GM18508 (cell line): ENCODE measurements around the gene ARFGAP1.

ENCODE experiments used
- ATAC-seq: cut with Tn5 transposase; IDR thresholded peaks from one replicate; pipeline ENCODE4 v1.9.1; 2021; ENCODE audit warnings: moderate number of reproducible peaks; ENCODE audit not compliant: insufficient read depth, unreplicated experiment

The ARFGAP1 gene

DNA sequence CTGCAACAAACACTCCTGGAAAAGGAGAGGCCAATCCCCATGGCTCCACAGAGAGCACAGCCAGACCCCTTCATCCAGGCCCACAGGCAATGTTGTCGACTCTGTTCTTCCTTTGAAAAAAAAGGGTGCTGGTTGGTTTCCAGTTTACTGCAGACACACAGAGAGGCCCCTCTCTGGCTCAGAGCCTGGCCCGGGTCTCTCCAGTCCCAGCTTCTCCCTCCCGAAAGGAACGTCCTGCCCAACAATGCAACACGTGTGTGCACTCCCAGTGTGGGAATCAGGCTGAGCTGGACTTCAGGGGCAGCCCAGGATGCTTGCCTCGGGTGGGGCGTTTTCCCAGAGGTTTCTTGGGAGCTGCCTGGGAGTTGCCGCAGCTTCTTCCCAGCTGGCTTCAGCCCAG lies 13.8 kb upstream of the ARFGAP1 start:
- ATAC-seq, result no peak

DNA sequence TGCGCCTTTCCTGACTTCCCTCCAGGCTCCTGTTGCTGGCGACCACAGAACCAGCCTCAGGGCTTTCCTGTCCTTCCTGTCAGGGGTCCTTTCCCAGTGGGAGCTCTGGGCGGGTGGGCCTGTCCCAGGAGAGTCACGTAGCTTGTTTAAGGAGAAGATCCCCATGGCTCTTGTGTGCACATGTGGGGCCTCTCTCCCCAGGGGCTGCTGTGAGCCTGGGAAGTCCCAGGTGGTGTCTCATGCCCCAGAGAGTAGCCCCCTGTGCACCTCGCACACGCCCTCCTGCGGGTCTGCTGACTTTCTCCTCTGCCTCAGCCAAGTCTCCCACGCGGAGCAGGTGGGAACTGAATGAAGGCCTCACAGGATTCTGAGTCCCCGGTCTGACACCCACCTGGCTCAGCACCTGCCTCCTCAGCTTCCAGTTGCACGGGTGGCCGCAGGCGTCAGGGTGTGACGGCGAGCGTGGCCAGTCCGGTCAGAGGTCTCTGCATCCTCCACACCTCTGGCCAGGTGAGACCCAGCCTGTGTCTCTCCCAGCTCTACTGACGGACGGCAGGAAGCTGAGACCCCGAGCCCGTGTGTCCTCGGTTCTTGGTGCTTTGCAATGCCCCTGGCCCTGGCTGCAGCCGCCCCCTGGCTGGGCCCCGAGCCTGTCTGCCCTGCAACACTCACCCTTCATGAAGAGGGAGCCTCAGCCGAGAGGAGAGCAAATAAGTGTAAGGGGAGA lies 12.7 kb upstream of the ARFGAP1 start:
- no peak for ATAC-seq

DNA sequence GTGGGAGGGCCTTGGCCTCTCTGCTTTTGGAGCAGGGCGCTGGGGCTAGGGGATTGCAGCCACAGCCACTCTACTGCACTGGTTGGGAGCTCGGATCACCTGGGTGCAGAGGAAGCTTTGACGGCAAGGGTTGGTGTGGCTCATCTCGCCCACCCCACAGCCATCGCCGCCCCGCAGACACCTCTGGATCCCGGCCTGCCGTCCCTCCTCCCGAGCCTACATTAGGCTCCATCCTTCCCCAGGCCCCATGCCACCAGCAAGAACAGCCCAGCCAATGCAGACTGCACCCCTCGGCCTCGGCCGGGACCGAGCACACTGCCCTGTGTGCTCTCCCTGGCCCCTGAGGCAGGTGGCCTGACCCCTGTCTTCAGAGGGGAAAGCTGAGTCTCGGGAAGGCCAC lies 12.1 kb upstream of the ARFGAP1 start:
- ATAC-seq, result no peak

DNA sequence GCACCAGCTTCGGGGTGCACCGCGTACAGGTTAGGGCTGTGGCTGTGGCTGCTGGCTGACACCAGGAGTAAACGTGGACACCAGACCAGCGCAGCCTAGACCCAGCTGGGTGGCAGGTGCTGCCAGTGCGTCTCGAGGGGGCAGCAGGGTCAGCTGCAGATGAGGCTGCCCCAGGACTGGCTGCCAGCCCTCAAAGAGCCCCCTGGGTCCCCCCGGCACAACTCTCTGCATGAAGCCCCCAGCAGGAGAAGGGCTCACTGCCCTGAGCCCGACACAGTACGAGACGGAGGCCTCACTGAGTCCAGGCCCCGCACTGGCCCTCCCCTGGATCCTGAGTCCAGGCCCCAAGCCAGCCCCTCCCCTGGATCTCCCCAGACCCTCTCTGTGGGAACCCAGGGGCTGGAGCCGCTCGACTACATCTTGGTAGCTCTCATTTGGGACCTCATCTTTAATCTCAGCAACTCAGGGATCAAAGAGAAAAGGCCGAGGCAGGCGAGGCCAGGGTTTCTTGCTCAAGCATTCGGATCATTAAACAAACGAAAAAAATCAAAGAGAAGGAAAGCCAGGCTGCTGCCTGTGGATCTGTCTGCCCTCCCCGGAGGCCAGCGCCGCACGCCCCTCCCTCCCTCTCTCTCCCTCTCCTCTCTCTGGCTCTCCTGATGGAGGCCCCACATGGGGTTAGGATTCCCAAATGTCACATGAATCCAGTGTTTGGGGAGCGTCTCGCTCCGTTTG lies 11.4 kb upstream of the ARFGAP1 start:
- ATAC-seq, result no peak

DNA sequence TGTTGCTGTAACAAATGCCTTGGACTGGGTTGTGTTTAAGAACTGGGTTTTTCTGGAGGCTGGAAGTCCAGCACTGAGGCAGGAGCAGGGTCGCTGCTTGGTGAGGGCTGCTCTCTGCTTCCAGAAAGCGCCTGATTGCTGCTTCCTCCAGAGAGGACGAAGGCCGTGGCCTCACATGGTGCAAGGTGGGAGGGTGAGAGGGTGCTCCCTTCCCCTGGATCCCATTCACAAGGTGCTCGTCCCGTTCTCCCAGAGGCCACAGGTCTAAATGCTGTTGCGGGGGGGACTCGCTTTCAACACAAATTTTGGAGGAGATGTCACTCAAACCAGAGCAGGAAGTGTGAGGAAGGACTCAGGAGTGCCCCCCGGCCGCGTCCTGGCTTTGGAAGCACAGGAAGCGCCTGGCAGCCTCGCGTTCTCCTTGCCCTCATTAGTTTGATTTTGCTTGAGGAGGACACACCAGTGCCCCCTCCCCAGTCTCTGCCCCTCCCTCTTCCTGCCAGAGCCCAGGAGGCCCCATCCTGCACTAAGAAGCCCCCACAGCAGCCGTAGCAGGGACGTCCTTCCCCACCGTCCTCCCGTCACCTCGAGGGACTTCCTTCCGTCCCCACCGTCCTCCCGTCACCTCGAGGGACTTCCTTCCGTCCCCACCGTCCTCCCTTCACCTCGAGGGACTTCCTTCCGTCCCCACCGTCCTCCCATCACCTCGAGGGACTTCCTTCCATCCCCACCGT lies 10.7 kb upstream of the ARFGAP1 start:
- ATAC-seq, result no peak

DNA sequence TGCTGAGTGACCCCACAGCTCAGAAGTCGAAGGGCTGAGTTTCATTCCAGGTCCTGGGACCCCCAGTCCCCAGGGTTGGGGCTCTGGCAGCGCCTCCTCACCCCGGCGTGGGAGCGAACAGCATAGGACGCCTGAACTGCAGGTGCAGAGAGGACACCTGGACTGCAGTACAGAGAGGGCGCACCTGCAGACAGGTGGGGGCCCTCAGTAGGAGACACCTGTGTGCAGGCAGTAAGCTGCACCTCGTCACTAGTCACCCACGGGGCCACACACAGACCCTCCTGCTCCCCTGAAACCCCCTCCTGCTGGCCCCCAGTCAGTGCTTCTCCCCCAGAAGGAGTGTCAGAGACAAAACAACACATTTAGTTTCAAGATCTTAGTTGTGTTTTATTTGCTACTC lies 9.8 kb upstream of the ARFGAP1 start:
- ATAC-seq, result no peak

DNA sequence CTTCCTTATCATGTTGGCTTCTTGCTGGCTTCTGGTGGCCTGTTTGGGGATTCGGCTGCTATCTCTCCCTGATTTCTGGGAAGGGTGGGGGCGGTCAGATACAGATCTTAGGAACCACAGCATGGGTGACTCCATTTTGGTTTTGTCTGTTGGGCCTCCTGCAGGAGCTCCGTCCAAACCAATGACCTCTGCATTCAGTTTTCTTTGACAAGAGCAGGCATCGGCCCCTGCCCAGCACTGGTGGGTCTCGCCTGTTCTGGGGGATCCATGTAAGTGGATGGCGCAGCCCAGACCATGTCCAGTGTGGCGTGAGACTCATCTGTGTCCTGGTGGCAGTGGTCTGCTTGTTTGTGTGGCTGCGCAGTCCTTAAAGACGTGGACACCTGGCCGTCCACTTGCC lies 8.6 kb upstream of the ARFGAP1 start:
- no peak for ATAC-seq

DNA sequence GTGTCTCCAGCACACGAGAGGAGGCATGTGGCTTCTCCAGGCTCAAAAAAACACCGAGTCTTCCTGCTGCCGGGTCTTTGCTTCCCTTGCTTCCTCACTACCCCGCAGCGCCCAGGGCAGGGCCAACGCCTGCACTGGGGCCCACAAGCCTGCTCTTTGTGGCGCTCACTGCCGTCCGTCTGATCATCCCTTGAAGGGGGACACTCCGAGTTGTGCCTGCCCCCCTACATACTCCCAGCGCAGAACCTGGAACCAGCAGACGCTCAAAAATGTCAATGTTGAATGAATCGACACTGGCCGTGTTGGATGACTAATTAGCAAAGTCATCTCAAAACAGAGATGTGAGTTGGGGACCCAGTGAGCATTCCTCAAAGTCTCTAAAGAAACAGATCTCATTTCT lies 8.1 kb upstream of the ARFGAP1 start:
- ATAC-seq, result no peak

DNA sequence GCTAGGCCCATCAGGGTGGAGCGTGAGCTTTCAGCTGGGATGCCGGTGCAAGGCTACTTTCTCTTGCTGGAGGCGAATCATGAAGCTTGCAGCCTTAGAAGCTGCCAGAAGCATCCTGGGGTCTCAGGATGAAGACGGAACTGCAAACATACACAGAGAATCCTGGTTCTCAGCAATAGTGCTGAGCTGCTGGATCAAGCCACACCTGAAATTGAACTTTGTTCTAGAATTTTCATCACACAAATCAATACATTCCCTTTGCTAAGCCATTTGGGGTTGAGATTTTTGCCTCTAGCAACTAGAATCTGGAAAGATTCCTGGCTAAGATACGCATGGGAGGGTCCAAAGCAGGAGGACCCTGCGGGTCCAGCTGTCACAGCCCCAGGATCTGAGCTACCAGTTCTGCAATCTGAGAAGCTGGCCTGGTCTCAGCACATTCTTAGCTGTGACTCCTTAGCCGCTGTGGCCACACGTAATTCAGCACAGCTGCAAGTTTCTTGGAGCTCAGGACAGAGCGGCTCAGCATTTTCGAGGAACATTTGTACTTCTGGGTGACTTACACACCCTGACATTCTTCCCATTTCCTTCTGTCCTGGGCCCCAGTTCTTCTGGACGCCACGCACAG lies 6.6 kb upstream of the ARFGAP1 start:
- no peak for ATAC-seq

DNA sequence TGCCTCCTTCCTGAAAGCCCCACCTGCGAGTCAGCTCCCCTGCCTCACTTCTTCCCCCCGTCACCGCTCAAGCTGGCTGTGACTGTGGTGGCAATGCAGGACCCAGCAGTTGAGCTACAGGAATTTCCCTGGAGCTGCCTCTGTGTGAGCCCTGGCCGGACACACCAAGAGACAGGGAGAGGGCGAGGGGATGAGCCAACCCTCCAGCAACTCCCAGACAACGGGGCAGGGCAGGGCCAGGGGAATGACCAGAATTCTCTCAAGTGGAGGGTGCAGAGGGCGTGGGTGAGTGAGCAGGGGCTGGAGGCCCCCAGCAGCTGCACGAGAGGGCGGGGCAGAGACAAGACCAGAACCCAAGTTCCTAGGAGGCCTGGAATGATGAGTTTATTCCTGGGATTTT lies 4.9 kb upstream of the ARFGAP1 start:
- no peak for ATAC-seq

DNA sequence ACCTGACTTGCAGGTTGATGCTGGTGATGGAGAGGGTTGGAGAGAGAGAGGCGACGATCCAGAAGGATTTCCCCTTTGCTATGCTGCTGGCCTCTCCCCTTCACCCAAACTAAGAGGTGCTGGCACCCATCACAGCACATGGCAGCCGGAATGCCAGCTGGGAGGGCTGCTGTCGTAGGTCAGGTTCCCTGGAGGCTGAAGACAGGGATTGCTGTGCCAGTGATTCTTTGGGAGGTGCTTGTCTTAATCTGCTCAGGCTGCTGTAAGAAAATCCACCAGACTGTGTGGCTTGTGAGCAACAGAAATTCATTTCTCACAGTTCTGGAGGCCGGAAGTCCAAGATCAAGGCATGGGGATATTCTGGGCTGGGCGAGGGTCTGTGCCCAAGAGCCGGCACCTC lies 4.4 kb upstream of the ARFGAP1 start:
- ATAC-seq, result no peak

DNA sequence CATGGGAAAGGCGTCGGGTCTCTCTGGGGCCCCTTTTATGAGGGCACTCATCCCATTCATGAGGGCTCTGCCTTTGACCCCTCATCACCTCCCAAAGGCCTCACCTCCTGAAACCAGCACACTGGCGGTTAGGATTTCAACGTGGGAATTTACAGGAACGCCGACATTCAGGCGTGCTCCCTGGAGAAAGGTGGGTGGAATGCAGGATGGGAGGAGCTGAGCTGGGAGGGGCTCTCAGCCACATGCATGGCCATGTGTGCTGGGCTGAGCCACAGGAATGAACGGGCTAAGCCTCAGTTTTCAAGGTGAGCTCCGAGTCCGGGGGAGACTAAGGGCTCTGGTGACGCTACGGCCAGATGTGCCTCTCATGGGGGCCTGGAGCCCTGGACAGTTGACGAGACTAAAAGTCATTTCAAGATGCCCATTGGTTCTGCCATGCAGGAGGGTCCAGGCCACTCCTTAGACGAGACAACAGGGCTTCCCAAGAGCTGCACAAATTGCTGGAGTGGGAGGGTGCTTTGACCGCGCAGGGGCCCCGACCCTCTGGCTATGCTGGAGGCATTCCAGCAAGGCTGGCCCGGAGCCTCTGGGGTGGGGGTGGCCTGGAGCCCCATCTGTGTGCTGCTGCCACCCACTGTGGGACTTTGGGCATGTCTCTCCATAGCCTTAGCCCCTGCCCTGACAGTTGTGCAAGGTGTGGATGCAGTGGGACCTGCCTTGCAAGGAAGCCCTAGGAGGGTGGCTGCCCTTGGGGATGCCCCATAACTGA lies 3.8 kb upstream of the ARFGAP1 start:
- no peak for ATAC-seq

DNA sequence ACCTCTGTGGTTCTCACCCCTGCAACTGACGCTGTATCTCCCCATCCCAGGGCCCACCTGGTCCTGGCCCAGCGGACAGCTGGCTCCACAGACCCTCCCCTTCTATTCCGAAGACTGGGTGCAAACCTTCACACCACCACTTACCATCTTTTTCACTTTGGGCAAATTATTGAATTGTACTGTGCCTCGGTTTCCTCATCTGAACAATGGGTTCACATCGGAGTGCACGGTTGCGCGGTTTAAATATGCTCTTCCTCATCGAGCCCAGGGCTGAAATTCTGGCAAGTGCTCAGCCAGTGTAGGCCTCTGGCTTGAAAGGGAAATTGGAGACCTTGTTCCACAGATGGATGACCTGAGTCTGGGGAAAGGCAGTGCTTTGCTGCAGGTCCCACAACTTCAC lies 2.9 kb upstream of the ARFGAP1 start:
- no peak for ATAC-seq

DNA sequence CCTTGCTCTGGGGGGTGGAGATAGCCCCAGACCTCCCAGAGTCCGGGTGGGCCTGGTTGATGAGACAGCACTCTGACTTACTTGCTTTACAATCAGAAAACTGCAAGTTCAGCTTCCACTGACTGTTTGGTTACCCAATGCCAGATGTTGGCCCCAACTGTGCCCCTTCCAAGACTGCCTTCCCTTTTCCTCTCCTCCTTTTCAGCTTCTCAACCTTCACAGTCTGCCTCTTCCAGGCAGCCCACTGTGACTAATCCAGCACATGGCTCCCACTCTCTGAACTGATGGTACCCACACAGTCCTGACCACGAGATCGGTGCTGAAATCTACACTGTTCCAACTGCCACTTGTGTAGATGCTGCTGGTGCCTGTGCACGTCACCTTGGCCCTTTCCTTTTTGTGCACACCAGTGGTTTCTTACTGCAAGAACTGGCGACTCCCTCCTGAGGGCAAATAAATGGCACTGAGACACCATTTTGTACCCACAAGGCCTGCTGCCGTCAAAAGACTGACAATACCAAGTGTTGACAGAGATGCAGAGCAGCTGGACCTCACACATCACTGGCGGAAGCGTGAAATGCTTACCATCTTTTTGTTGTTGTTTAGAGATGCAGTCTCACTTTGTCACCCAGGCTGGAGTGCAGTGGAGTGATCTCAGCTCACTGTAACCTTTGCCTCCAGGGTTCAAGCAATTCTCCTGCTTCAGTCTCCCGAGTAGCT lies 1.8 kb upstream of the ARFGAP1 start:
- no peak for ATAC-seq

DNA sequence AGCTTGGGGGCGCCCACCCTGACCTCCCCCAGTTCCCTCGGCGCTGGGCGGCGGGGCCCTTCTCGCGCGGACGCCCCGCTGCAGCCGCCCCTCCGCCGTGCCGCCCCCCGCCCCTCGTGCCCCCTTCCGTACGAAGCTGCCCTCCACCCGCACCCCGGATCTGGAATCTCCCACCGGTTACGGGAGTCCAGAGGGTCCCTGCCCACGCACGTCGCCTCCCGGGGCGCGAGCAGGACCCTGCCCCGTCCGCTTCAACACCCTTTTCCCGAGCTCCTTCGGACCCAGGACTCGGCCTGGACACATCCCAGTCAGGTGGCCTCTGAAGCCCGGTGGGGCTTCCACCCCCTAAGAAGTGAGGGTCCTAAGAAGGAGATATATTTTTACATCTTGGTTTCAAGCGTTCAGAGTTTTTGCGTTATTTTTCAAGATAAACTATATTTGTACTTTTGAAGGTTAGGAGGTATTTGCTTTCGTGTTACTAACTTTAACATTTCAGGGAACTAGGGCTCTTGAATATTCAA lies 506 bp downstream of the ARFGAP1 start:
- ATAC-seq, result no peak

DNA sequence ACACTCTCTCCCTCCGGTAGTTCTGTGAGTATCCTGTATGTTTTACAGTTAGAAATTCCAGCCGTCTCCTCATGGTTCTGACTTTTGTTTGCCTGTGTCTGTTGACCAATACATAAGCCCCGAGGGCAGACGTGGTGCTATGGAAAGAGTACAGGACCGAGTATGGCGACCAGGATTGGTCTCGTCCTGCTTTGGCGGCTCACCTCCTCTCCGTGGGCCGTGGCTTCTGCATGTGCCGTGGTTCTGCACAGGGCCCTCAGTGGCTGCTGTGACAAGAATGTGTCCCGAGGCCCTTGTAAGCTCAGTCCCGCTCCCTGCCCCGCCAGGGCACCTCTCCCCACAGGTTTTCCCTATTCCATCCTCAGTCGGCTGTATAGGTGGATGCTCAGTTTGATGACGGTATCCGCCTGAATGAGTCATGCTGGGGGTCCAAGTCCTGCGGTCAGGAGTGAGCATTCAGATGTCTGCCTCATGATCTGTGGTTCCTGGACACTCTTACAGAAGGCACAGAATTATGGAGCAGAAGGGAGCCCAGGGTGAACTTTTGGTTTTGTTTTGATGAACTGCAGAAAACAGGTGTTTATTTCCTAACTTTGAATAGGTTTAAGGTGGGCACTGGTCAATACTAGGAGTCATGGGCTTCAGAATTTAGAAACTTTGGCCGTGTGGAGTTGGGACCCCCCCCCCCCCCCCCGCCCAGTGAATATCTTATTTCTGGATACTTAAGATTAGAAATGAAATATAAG lies 1.2 kb downstream of the ARFGAP1 start:
- no peak for ATAC-seq

DNA sequence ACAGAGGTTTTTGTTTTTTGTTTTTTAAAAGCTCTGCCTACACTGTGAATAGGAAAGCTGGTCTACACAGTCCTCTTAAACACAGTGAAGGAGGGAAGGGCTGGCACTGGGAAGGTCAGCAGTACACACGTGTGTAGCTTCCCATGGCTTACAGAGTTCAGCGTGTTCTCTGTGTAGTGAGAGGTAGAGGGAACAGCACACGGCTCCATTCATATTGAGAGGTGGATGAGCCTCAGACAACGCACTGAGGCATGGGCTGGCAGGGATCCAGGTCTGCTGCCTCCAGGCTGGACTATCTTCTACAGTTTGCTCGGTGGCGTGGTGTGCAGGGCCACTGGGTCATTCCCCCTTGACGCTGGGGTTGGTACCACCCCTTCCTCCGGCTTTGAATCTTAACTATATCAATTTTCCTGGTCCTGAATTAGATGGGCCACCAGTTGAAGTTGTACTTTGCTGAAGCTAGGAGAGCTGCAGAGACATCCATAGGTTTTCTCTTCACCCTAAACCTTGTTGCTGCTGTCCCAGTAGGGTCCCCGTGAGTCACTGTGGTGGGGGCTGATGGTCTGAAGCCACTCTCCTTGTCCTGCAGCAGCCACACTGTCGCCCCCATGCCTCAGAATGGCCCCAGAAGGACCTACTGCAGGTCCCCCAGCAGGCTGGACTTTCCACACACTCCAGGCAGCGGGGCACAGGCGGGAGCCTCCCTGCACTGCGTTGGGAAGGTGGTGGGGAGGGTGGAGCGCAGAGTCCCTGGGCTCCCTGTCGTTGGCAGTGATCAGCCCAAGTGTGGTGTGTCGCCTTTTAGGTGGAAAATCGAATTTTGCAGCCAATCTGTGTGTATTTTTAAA lies 2.0 kb downstream of the ARFGAP1 start:
- ATAC-seq, result no peak

DNA sequence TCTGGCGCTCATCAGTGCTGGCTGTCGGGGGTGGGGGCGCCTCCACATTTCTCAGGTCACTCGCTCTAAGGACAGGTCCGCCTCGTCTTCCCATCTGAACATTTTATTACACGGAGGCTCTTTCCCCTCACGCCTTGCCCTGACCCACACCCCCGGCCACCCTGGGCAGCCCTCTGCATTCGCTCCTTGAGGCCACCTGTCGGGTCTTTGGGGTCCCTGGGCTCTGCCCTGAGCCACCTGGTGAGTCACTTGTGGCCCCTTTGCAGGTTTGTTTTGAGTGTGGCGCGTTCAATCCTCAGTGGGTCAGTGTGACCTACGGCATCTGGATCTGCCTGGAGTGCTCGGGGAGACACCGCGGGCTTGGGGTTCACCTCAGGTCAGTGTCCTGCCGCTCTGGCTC lies 3.2 kb downstream of the ARFGAP1 start:
- no peak for ATAC-seq
